HG03558 (cell line): ENCODE results near the gene AREG.

Experiments used
- ATAC-seq: cut with Tn5 transposase; IDR thresholded peaks from one replicate; pipeline ENCODE4 v1.9.1; 2021; ENCODE audit warnings: moderate number of reproducible peaks; ENCODE audit not compliant: unreplicated experiment; ENCODE audit errors: extremely low read depth

Gene AREG

DNA sequence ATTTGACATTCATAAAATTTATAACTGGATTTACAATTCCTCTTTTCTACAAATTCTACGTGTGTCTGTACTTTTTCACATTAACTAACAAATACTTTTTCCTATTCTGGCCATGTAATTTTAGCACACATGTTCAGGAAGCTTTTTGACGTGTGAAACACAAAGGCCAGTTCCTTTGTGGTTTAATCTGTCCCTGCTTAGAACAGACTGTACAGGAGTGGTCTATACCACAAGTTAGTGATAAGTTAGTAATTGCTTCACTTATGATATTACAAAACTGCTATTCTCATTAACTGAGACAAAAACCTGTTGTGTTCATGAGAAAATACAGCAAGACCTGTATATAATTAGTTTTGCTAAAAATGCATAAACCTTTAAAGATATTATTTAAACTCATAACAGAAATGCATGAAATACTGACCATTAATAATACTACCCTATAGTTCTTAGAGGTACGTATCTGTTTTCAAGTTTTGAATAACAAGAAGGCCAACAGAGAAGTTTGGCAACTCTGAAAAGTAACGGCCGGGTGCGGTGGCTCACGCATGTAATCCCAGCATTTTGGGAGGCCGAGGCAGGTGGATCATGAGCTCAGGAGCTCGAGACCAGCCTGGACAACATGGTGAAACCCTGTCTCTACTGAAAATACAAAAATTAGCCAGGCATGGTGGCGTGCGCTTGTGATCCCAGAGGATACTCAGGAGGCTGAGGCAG lies 13.7 kb upstream of the AREG start:
- ATAC-seq = peak; percentile 83

DNA sequence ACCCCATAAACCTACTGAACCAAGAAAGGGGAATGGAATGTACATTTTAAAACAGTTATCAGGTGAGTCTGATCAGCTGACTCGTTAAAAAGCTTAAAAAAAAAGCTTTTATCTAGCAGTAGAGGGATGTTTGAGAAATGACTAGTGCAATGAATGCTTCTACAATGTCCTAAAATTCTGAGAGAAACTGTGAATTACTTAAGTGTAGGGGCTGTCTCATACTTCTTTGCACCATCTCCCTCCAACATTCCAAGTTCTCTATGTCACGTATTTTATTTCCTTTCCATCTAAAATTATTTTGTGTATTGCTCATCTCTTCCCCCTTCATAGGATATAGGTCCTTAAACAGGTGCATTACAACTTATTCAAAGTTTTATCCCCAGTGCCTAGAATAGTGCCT lies 11.9 kb upstream of the AREG start:
- no peak for ATAC-seq

GRCh38 chr4:74433541-74434172 lies 11.3 kb upstream of the AREG start:
- no peak for ATAC-seq

- no peak for ATAC-seq
Observed at GRCh38 chr4:74435296-74435695, 9.6 kb upstream of the AREG start.

DNA sequence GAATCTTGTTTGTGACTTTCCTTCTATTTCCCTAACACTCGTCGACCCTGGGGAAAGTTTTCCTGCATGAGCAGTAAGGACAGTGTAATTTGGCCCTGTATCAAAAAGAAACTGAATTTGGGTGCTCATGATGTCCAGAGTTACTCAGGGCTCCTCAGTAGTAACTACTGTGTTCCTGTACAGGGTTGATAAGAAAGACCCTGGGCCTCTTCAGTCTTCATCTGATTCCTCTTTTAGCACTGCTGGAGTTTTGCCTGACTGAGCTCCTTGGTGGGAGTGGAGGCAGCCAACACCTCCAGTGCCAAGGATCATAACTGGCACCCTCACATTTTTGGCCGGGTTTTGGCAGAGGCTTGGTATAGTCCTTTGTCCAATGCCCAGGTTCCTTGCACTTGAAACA lies 7.1 kb upstream of the AREG start:
- no peak for ATAC-seq

DNA sequence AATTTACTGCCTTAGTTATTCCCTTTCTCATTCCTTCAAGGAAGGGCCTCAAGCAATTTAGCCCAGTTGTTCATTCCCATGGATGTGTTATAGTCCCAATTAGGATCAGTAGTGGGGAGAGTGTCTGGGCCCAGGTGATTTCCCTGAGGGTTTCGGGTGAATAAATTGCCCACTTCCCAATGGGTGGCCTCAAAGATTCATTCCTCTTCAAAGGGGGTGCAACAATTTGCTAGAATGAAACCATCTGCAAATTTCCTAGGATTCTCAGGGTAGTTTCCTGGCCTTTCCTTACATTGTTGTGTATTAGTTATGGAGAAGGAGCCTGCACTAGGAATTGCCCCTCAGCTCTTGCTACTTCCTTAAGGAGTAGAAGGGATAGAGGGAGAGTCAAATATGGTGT lies 6.3 kb upstream of the AREG start:
- ATAC-seq = no peak

- ATAC-seq = no peak
Observed at GRCh38 chr4:74439952-74440351, 5.0 kb upstream of the AREG start.

DNA sequence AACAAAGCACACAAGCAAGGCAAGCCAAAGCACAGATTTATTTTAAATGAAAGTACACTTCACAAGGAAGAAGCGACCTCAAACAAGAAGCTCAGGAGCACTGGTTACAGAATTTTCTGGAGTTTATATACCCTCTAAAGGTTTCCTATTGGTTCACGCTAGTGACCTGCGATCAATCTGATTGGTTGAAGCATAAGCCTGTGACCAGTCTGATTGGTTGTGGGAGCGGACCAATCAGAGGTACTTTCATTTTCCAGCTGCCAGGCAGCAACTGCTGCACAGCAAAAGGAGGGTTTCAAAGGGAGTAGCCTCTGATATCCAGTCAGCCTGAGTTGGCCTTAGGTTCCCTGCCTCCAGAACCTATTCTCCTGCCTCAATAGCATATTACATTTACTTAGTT lies 4.6 kb upstream of the AREG start:
- no peak for ATAC-seq

- no peak for ATAC-seq
Observed at GRCh38 chr4:74441744-74442143, 3.2 kb upstream of the AREG start.

GRCh38 chr4:74446193-74446868 lies 1.4 kb downstream of the AREG start:
- ATAC-seq = no peak

- ATAC-seq = no peak
Observed at GRCh38 chr4:74446896-74447295, 2.0 kb downstream of the AREG start.

GRCh38 chr4:74447636-74448233 lies 2.8 kb downstream of the AREG start:
- no peak for ATAC-seq

DNA sequence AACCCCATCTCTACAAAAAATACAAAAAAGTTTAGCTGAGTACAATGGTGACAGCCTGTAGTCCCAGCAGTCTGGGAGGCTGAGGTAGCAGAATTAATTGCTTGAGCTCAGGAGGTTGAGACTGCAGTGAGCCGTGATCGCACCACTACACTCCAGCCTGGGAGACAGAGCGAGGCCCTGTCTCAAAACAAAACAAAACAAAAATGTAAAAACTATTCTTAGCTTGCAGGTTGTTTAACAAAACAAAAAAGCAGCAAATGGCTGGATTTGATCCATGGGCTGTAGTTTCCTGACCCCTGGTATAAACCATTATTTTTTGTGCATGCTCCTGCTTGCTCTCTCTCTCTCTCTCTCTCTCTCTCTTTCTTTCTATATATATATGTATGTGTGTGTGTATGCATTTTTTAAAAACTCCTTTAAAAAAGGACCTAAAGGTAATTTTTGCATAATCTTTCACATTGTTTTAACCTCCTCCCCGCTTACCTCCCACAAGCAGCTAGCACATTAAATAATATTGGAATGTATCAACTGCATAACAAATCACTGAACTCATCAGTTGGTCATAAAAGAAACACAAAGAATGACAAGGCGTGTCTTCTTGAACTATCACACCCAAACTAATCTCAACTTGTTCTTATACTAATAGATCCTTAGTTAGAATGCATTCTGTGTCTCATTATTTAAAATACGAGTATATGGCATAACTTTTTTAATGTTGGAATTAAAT lies 4.8 kb downstream of the AREG start:
- no peak for ATAC-seq

DNA sequence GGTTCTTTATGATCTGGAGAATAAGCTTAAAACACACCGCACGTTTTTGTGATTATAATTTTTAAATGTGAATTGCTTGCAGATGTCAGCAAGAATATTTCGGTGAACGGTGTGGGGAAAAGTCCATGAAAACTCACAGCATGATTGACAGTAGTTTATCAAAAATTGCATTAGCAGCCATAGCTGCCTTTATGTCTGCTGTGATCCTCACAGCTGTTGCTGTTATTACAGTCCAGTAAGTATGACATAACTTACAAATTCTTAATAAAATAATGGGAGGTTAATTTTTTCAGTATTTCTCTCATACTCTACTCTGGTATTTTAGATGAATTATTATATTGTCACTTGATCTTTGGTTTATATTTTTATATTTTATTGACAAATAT lies 5.4 kb downstream of the AREG start:
- ATAC-seq = no peak

GRCh38 chr4:74451214-74451661 lies 6.3 kb downstream of the AREG start:
- no peak for ATAC-seq

GRCh38 chr4:74453037-74453635 lies 8.2 kb downstream of the AREG start:
- ATAC-seq = no peak

- ATAC-seq = no peak
Observed at GRCh38 chr4:74453829-74454742, 9.2 kb downstream of the AREG start.

GRCh38 chr4:74455361-74456055 lies 10.6 kb downstream of the AREG start:
- no peak for ATAC-seq
